DND-41 (cell line): ENCODE results near the gene SNRNP48.

Experiments
- EZH2 ChIP-seq: IDR thresholded peaks from 3 replicates; pipeline ENCODE4 v1.6.1; 2012; ENCODE audit warnings: borderline replicate concordance, low read depth, mild to moderate bottlenecking, moderate library complexity, low read length, inconsistent platforms; ENCODE audit not compliant: severe bottlenecking
- TF ChIP-seq, protein P1 (sequence below): IDR thresholded peaks from 2 replicates; pipeline ENCODE4 v1.5.1; 2012; ENCODE audit warnings: borderline replicate concordance, low read length, moderate library complexity, mild to moderate bottlenecking; ENCODE audit not compliant: poor library complexity, severe bottlenecking; ENCODE audit errors: extremely low read depth

DNA sequence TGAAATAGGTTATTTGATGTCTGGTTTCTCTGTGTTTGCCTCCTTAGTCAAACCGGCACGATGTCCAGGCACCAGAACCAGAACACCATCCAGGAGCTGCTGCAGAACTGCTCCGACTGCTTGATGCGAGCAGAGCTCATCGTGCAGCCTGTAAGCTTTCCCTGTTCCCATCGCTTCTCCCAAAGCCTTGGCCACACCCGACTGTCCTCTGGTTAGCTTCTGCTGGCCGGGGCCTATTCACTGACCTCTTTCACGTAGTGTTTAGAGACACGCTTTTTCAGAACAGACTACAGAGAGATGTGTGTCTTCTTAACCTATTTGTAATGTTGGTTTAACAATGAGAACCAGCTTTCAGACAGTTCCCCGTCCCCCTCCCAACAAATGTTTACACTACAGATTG lies 34.3 kb upstream of the SNRNP48 start:
- TF ChIP-seq, protein P1, sequence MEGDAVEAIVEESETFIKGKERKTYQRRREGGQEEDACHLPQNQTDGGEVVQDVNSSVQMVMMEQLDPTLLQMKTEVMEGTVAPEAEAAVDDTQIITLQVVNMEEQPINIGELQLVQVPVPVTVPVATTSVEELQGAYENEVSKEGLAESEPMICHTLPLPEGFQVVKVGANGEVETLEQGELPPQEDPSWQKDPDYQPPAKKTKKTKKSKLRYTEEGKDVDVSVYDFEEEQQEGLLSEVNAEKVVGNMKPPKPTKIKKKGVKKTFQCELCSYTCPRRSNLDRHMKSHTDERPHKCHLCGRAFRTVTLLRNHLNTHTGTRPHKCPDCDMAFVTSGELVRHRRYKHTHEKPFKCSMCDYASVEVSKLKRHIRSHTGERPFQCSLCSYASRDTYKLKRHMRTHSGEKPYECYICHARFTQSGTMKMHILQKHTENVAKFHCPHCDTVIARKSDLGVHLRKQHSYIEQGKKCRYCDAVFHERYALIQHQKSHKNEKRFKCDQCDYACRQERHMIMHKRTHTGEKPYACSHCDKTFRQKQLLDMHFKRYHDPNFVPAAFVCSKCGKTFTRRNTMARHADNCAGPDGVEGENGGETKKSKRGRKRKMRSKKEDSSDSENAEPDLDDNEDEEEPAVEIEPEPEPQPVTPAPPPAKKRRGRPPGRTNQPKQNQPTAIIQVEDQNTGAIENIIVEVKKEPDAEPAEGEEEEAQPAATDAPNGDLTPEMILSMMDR: no peak
- no peak for TF ChIP-seq EZH2
